SK-N-SH (cell line): ENCODE data around the gene MCF2L.

Experiments used
- CTCF ChIP-seq: fragments of 200-600 bp; sonication (generic); IDR thresholded peaks from 2 replicates; pipeline ENCODE4 v1.6.1; 2017; ENCODE audit warnings: antibody characterized with exemption, mild to moderate bottlenecking, moderate library complexity
- MAX ChIP-seq: IDR thresholded peaks from 2 replicates; pipeline ENCODE4 v1.4.0; 2012; ENCODE audit warnings: low read depth
- POLR2AphosphoS5 ChIP-seq: IDR thresholded peaks from 2 replicates; pipeline ENCODE4 v1.6.1; 2012; ENCODE audit warnings: low read depth, low read length

GRCh38 chr13:113144255-113144629 lies 175.2 kb downstream of the MCF2L start:
- TF ChIP-seq CTCF = no peak
- no peak for TF ChIP-seq MAX
- TF ChIP-seq POLR2AphosphoS5 = no peak
